K562 (cell line): ENCODE measurements around the gene FTSJ3. TPM values are rescaled to one million over a fixed set of nuclear protein-coding genes. Genes with fewer than 3 reads are reported as not detected.

Source experiments
- ASH1L ChIP-seq: fragments of 450-650 bp; IDR thresholded peaks from 2 replicates; pipeline ENCODE4 v1.6.1; 2018; ENCODE audit warnings: borderline replicate concordance, mild to moderate bottlenecking, low read depth; ENCODE audit not compliant: partially characterized antibody
- CBX1 ChIP-seq: sonication (generic); IDR thresholded peaks from 2 replicates; pipeline ENCODE4 v1.6.1; 2016; ENCODE audit warnings: antibody characterized with exemption, low read depth, mild to moderate bottlenecking
- EZH2 ChIP-seq: IDR thresholded peaks from 2 replicates; pipeline ENCODE4 v1.6.1; 2012; ENCODE audit warnings: low read depth, mild to moderate bottlenecking, inconsistent platforms, low read length, borderline replicate concordance
- NFE2L1 ChIP-seq: fragments of 450-650 bp; IDR thresholded peaks from 2 replicates; pipeline ENCODE4 v1.6.1; 2016; ENCODE audit warnings: missing genetic modification characterization, low read depth, mild to moderate bottlenecking, missing compliant biosample characterization, moderate library complexity, borderline replicate concordance
- polyA plus RNA-seq, 8 experiments: library from polyadenylated mRNA; depleted of rRNA in 4 of 8; stranded (reverse) in 5 of 8; unstranded in 3 of 8; fragments of >200 nt; fragmentation: Nextera tagmentation in 2 of 8; fragmentation: Illumina TruSeq in 1 of 8; extraction: Ambion mirVana in 2 of 8; extraction: Trizol in 1 of 8; gene quantifications; 2 replicates each; pipeline versions ENCODE4 v1.2.1 to v1.2.3, GENCODE V29; 2011 to 2014; ENCODE audit warnings: inconsistent platforms in 1 of 8, missing spikeins in 1 of 8
- total RNA-seq, 7 experiments: library from RNA; depleted of rRNA in 6 of 7; stranded (reverse); fragments of >200 nt in 6 of 7; fragmentation: Illumina TruSeq in 2 of 7; extraction: Trizol in 2 of 7; gene quantifications; 2 replicates each; pipeline versions ENCODE4 v1.2.1 to v1.2.3, GENCODE V29; 2011 to 2021; ENCODE audit warnings: low replicate concordance in 1 of 7
- TF ChIP-seq, protein P1 (sequence below), 2 experiments: fragments of 450-650 bp; IDR thresholded peaks; 2 replicates each; pipeline ENCODE4 v1.6.1; 2016; ENCODE audit warnings: mild to moderate bottlenecking in 2 of 2, borderline replicate concordance in 1 of 2, low read depth in 1 of 2, moderate library complexity in 1 of 2
- TF ChIP-seq, protein P2 (sequence below): sonication (generic); formaldehyde crosslinking; IDR thresholded peaks from 2 replicates; pipeline ENCODE4 v1.8.1; 2023; ENCODE audit warnings: mild to moderate bottlenecking, missing genetic modification reagents
- TF ChIP-seq, protein P3 (sequence below): sonication (generic); formaldehyde crosslinking; IDR thresholded peaks from 2 replicates; pipeline ENCODE4 v1.8.0; 2022; ENCODE audit warnings: missing genetic modification reagents, mild to moderate bottlenecking, borderline replicate concordance
- TF ChIP-seq, protein P4 (sequence below): fragments of 450-650 bp; IDR thresholded peaks from 2 replicates; pipeline ENCODE4 v1.6.1; 2016; ENCODE audit warnings: antibody characterized with exemption

The FTSJ3 gene
- total and polyA plus RNA-seq, 9 of the 15 experiments (the other 6 are each of a cell fraction or from before 2014, with no cell fraction given) = 18.0 to 65.6 (median 52.4) TPM

DNA sequence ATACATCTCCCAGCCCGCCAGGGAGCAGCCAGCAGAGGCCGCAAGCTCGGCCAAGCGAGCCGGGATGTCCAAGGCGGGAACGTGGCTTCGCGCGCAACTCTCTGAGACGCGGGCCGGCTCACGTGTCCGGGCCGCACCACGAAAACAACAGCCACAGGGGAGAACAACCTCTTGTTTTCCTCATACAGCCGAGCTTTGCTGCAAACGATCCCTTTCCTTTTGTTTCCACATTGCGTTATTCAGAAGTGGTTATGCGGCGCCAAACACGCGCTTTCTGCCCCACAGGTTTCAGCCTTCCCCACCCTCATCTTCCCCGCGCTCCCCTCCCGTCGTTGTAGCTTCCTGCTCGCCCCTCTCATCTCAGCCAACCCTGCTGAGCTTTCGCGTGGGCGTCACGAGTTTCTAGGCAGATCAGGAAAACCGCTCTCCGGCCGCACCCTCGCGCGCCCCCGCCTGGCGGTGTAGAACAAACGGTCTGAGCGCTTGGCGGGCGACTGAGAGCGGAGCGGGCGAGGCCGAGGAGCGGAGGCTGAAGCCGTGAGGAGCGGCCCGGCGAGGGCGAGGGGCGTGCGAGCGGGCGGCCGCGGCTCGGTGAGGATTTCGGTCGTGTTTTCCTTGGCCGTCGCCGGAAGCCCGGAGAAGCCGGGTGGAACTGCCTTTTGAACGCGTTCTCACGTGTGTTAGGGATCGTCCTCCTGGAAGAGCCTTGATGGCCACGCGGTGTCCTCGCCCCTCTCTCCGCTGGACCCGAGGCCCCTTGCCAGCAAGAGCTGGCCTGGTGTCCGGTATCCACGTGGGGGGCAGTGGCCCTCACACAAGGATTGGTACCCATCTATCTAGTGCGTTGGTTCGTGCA lies 21.6 kb upstream of the FTSJ3 start (continued):
- TF ChIP-seq, protein P1, sequence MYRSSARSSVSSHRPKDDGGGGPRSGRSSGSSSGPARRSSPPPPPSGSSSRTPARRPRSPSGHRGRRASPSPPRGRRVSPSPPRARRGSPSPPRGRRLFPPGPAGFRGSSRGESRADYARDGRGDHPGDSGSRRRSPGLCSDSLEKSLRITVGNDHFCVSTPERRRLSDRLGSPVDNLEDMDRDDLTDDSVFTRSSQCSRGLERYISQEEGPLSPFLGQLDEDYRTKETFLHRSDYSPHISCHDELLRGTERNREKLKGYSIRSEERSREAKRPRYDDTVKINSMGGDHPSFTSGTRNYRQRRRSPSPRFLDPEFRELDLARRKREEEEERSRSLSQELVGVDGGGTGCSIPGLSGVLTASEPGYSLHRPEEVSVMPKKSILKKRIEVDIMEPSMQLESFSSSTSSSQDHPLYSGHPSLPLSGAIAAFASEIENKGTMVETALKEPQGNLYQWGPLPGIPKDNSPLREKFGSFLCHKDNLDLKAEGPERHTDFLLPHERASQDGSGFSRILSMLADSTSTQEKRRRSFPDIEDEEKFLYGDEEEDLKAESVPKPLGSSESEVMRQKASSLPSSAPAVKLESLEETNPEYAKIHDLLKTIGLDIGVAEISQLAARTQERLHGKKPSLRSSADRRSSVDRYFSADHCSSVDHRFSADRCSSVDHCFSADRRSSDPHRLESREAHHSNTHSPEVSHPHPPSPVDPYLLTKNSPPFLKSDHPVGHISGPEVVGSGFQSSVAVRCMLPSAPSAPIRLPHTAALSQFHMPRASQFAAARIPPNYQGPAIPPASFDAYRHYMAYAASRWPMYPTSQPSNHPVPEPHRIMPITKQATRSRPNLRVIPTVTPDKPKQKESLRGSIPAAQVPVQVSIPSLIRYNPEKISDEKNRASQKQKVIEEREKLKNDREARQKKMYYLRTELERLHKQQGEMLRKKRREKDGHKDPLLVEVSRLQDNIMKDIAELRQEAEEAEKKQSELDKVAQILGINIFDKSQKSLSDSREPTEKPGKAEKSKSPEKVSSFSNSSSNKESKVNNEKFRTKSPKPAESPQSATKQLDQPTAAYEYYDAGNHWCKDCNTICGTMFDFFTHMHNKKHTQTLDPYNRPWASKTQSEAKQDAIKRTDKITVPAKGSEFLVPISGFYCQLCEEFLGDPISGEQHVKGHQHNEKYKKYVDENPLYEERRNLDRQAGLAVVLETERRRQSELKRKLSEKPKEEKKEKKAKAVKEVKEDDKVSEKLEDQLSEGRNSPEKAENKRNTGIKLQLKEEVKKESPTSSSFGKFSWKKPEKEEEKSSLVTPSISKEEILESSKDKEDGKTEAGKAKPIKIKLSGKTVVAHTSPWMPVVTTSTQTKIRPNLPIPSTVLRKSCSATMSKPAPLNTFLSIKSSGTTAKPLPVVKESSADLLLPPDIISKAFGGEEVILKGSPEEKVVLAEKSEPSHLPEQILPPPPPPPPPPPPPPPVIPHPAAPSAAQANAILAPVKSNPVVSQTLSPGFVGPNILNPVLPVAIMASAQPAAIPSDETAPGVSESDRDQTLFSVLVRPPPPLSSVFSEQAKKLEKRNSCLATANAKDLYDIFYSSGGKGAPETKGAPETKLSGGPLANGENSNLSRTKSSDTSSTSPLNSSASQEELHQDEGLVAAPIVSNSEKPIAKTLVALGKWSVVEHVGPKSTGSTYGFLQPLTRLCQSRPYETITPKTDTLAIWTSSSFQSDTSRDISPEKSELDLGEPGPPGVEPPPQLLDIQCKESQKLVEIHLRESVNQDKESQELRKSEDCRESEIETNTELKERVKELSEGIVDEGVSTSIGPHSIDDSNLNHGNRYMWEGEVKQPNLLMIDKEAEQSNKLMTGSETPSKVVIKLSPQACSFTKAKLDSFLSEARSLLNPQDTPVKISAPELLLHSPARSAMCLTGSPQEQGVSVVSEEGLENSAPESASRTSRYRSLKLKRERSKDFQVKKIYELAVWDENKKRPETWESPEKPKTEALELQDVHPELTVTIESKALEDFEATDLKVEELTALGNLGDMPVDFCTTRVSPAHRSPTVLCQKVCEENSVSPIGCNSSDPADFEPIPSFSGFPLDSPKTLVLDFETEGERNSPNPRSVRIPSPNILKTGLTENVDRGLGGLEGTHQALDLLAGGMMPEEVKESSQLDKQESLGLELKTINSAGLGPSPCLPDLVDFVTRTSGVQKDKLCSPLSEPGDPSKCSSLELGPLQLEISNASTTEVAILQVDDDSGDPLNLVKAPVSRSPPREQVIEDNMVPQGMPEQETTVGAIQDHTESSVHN (IDR thresholded peaks at IDR 0.05; ENCODE audit: borderline replicate concordance in 1 of 2, low read depth in 1 of 2) = no peak
- peak; percentile 92 for TF ChIP-seq ASH1L
- TF ChIP-seq, protein P2, sequence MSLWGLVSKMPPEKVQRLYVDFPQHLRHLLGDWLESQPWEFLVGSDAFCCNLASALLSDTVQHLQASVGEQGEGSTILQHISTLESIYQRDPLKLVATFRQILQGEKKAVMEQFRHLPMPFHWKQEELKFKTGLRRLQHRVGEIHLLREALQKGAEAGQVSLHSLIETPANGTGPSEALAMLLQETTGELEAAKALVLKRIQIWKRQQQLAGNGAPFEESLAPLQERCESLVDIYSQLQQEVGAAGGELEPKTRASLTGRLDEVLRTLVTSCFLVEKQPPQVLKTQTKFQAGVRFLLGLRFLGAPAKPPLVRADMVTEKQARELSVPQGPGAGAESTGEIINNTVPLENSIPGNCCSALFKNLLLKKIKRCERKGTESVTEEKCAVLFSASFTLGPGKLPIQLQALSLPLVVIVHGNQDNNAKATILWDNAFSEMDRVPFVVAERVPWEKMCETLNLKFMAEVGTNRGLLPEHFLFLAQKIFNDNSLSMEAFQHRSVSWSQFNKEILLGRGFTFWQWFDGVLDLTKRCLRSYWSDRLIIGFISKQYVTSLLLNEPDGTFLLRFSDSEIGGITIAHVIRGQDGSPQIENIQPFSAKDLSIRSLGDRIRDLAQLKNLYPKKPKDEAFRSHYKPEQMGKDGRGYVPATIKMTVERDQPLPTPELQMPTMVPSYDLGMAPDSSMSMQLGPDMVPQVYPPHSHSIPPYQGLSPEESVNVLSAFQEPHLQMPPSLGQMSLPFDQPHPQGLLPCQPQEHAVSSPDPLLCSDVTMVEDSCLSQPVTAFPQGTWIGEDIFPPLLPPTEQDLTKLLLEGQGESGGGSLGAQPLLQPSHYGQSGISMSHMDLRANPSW (CRISPR knock-in tag) = peak; percentile 87; the same call in 1 of the 2 replicates
- TF ChIP-seq, protein P3, sequence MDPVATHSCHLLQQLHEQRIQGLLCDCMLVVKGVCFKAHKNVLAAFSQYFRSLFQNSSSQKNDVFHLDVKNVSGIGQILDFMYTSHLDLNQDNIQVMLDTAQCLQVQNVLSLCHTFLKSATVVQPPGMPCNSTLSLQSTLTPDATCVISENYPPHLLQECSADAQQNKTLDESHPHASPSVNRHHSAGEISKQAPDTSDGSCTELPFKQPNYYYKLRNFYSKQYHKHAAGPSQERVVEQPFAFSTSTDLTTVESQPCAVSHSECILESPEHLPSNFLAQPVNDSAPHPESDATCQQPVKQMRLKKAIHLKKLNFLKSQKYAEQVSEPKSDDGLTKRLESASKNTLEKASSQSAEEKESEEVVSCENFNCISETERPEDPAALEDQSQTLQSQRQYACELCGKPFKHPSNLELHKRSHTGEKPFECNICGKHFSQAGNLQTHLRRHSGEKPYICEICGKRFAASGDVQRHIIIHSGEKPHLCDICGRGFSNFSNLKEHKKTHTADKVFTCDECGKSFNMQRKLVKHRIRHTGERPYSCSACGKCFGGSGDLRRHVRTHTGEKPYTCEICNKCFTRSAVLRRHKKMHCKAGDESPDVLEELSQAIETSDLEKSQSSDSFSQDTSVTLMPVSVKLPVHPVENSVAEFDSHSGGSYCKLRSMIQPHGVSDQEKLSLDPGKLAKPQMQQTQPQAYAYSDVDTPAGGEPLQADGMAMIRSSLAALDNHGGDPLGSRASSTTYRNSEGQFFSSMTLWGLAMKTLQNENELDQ = peak; percentile 95
- TF ChIP-seq EZH2 = no peak
- TF ChIP-seq CBX1 = peak; percentile 88
- TF ChIP-seq, protein P4, sequence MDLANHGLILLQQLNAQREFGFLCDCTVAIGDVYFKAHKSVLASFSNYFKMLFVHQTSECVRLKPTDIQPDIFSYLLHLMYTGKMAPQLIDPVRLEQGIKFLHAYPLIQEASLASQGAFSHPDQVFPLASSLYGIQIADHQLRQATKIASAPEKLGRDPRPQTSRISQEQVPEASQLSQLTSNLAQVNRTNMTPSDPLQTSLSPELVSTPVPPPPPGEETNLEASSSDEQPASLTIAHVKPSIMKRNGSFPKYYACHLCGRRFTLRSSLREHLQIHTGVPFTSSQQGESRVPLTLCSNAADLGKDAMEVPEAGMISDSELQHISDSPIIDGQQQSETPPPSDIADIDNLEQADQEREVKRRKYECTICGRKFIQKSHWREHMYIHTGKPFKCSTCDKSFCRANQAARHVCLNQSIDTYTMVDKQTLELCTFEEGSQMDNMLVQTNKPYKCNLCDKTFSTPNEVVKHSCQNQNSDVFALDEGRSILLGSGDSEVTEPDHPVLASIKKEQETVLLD = no peak
- TF ChIP-seq NFE2L1 (tag) = no peak
